Sigmoid colon (tissue), 7 donors: ENCODE measurements around the gene SYTL4. TPM values are rescaled to one million over a fixed set of nuclear protein-coding genes. Genes with fewer than 3 reads are reported as not detected.
"Not testable (repeated sequence)": the region's sequence is repeated elsewhere in the genome, so short reads cannot be mapped to it uniquely, and the experiment has no call there.

Experiments
- DNase-seq: peaks from one replicate; pipeline ENCODE4 v3.0.0-alpha.2; 2019
- H3K27ac ChIP-seq, 4 donors: fragments of 200-600 bp; sonication (generic); one replicate each; pipeline ENCODE4 v1.5.1; 2016 to 2019; ENCODE audit warnings: mild to moderate bottlenecking in 1 of 4
- H3K27me3 ChIP-seq, 3 donors: fragments of 200-600 bp; sonication (generic); one replicate each; pipeline ENCODE4 v1.5.1; 2019; ENCODE audit warnings: mild to moderate bottlenecking in 1 of 3
- H3K36me3 ChIP-seq, 4 donors: fragments of 200-600 bp; sonication (generic); one replicate each; pipeline ENCODE4 v1.5.1; 2016 to 2019
- H3K4me1 ChIP-seq, 4 donors: fragments of 200-600 bp; sonication (generic); one replicate each; pipeline ENCODE4 v1.5.1; 2017 to 2019
- H3K4me3 ChIP-seq, 4 donors: fragments of 200-600 bp; sonication (generic); one replicate each; pipeline ENCODE4 v1.5.1; 2017 to 2019; ENCODE audit warnings: mild to moderate bottlenecking in 2 of 4, moderate library complexity in 1 of 4
- H3K9me3 ChIP-seq, 4 donors: fragments of 200-600 bp in 3 of 4; sonication (generic) in 3 of 4; one replicate each; pipeline versions ENCODE4 v1.5.1 to v1.6.1; 2013 to 2019
- EP300 ChIP-seq, 4 donors: sonication (generic); formaldehyde crosslinking; IDR thresholded peaks; one replicate each; pipeline ENCODE4 v1.6.1; 2017; ENCODE audit warnings: antibody characterized with exemption in 4 of 4
- POLR2A ChIP-seq, 2 donors: fragments of 450-650 bp; IDR thresholded peaks; one replicate each; pipeline ENCODE4 v1.6.1; 2016; ENCODE audit warnings: antibody characterized with exemption in 2 of 2, mild to moderate bottlenecking in 2 of 2, moderate library complexity in 2 of 2
- POLR2AphosphoS5 ChIP-seq, 4 donors: sonication (generic); formaldehyde crosslinking; IDR thresholded peaks; one replicate each; pipeline ENCODE4 v1.6.1; 2017; ENCODE audit warnings: antibody characterized with exemption in 4 of 4
- WGBS, 2 donors: extraction: QIAGEN DNeasy Blood & Tissue Kit; methylation state at CpG; one replicate each; pipeline ENCODE4 v1.1.7; 2013; 5-methylcytosine and 5-hydroxymethylcytosine counted together
- intact Hi-C: fragments of 100-400 bp; cut with DNase I; formaldehyde crosslinking; loops from one replicate; pipeline ENCODE4 v1.15.1; 2023
- polyA plus RNA-seq, 3 donors: library from polyadenylated mRNA; stranded (reverse); fragments of 200-250 nt; gene quantifications; one replicate each; pipeline ENCODE4 v1.2.3, GENCODE V29; 2013
- total RNA-seq, 4 donors: library from RNA; depleted of rRNA; stranded (reverse); fragments of >200 nt; gene quantifications; one replicate each; pipeline ENCODE4 v1.1.0, GENCODE V29; 2016
- TF ChIP-seq, protein P1 (sequence below), 4 experiments: fragments of 450-650 bp in 3 of 4; fragments of 200-600 bp in 1 of 4; IDR thresholded peaks; one replicate each; pipeline ENCODE4 v1.5.1; 2016 to 2019; ENCODE audit warnings: antibody characterized with exemption in 4 of 4, mild to moderate bottlenecking in 3 of 4, moderate library complexity in 2 of 4
- donor health status: healthy with polysubstance abuse.
- donor health status: Bipolar disorder and iron deficiency.
- donor health status: healthy.

Gene SYTL4
- total and polyA plus RNA-seq, 7 donors: 10.5 to 188 (median 32.8) TPM

DNA sequence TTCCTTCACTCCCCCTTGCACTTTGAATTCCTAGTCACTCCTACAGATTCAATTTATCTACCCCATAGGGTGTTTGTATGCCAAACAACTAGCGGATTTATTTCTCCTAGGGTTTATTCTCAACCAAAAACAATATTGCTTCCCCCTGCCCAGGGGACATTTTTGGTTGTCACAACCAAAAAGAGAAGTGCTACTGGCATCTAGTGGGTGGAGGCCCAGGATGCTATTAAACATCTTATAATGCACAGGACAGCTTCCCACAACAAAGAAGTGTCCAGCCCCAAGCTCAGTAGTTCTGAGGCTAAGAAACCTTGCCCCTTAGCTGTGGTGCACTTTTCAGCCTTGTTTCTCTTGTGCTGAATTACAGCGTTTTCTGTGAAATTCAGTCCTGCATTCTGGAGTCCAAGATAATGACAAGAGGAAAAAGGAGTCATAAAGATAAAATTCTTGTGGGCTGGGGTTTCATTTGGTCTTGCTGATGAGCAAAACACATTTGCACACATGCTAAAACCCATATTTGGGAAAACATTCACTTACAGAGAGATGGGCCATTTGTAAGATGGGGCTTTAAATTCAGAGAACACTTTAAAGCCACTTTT, 11.2 kb upstream of the SYTL4 start:
- no peak for TF ChIP-seq EP300 (IDR thresholded peaks at IDR 0.05)
- TF ChIP-seq, protein P1, sequence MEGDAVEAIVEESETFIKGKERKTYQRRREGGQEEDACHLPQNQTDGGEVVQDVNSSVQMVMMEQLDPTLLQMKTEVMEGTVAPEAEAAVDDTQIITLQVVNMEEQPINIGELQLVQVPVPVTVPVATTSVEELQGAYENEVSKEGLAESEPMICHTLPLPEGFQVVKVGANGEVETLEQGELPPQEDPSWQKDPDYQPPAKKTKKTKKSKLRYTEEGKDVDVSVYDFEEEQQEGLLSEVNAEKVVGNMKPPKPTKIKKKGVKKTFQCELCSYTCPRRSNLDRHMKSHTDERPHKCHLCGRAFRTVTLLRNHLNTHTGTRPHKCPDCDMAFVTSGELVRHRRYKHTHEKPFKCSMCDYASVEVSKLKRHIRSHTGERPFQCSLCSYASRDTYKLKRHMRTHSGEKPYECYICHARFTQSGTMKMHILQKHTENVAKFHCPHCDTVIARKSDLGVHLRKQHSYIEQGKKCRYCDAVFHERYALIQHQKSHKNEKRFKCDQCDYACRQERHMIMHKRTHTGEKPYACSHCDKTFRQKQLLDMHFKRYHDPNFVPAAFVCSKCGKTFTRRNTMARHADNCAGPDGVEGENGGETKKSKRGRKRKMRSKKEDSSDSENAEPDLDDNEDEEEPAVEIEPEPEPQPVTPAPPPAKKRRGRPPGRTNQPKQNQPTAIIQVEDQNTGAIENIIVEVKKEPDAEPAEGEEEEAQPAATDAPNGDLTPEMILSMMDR (IDR thresholded peaks at IDR 0.05): no peak
- no peak for TF ChIP-seq POLR2A (IDR thresholded peaks at IDR 0.05)
- no peak for TF ChIP-seq POLR2AphosphoS5 (IDR thresholded peaks at IDR 0.05)

GRCh38 chrX:100724006-100724405, 7.9 kb downstream of the SYTL4 start:
- H3K4me3 ChIP-seq, H3K4me1 ChIP-seq, DNase-seq, intact Hi-C loops, H3K27ac ChIP-seq, H3K36me3 ChIP-seq, H3K27me3 ChIP-seq, H3K9me3 ChIP-seq: not testable (repeated sequence)
- WGBS, 2 donors: 93 to 98% methylated on average over 20 to 28 of the region's 30 CpGs

More for the DNA sequence above, 11.2 kb upstream of the SYTL4 start:
- intact Hi-C loops: no loop called here
- Histone ChIP-seq H3K9me3 (no peaks in the 10 kb centered on the region), H3K36me3 (no peaks in the 10 kb centered on the region), H3K4me3 (no peak overlapping the region), H3K27ac (no peak overlapping the region), H3K4me1 (peaks cover 0 to 36% (median 25%) of the 10 kb centered on the region in 4 donors), H3K27me3 (no peaks in the 10 kb centered on the region)
- no peak for DNase-seq
- 58 to 86% methylated on average over 2 of the region's 2 CpGs for WGBS, 2 donors

GRCh38 chrX:100721328-100721727, 10.6 kb downstream of the SYTL4 start:
- TF ChIP-seq, protein P1 (IDR thresholded peaks at IDR 0.05): no peak
- TF ChIP-seq EP300 (IDR thresholded peaks at IDR 0.05) (no peak), POLR2AphosphoS5 (IDR thresholded peaks at IDR 0.05) (no peak), POLR2A (IDR thresholded peaks at IDR 0.05) (no peak)
- DNase-seq: no peak
- no peak overlapping the region for H3K27ac ChIP-seq
- H3K4me1 ChIP-seq: no peaks in the 10 kb centered on the region
- intact Hi-C loops: no loop called here
- no peaks in the 10 kb centered on the region for H3K27me3 ChIP-seq
- H3K9me3 ChIP-seq: no peaks in the 10 kb centered on the region
- no peak overlapping the region for H3K4me3 ChIP-seq
- no peaks in the 10 kb centered on the region for H3K36me3 ChIP-seq

GRCh38 chrX:100720301-100720700, 11.6 kb downstream of the SYTL4 start:
- no peaks in the 10 kb centered on the region for H3K36me3 ChIP-seq
- 88 to 94% methylated on average over 2 of the region's 2 CpGs for WGBS, 2 donors
- intact Hi-C loops: no loop called here
- no peaks in the 10 kb centered on the region for H3K4me1 ChIP-seq
- H3K4me3 ChIP-seq: no peak overlapping the region
- no peak for DNase-seq
- TF ChIP-seq EP300 (IDR thresholded peaks at IDR 0.05) (no peak), POLR2A (IDR thresholded peaks at IDR 0.05) (no peak), POLR2AphosphoS5 (IDR thresholded peaks at IDR 0.05) (no peak)
- TF ChIP-seq, protein P1 (IDR thresholded peaks at IDR 0.05): no peak
- H3K9me3 ChIP-seq: no peaks in the 10 kb centered on the region
- no peak overlapping the region for H3K27ac ChIP-seq
- no peaks in the 10 kb centered on the region for H3K27me3 ChIP-seq

GRCh38 chrX:100719139-100719538, 12.8 kb downstream of the SYTL4 start:
- Histone ChIP-seq H3K9me3 (no peaks in the 10 kb centered on the region), H3K27me3 (no peaks in the 10 kb centered on the region), H3K4me1 (no peaks in the 10 kb centered on the region), H3K36me3 (no peaks in the 10 kb centered on the region), H3K4me3 (no peak overlapping the region), H3K27ac (no peak overlapping the region)
- WGBS, 2 donors: 75 to 89% methylated on average over 2 of the region's 2 CpGs
- intact Hi-C loops: no loop called here
- no peak for DNase-seq
- no peak for TF ChIP-seq POLR2AphosphoS5 (IDR thresholded peaks at IDR 0.05)
- TF ChIP-seq POLR2A (IDR thresholded peaks at IDR 0.05): no peak
- no peak for TF ChIP-seq EP300 (IDR thresholded peaks at IDR 0.05)
- TF ChIP-seq, protein P1 (IDR thresholded peaks at IDR 0.05): no peak
